AG10803 (cell line): ENCODE measurements around the gene GREM1.

Source experiments
- DNase-seq: peaks from one replicate; pipeline ENCODE4 v3.0.0; 2010; ENCODE audit warnings: low read depth
- H3K4me3 ChIP-seq: 2 replicates; pipeline ENCODE4 v1.5.1; 2011; ENCODE audit warnings: mild to moderate bottlenecking, low read length, control low read depth
- TF ChIP-seq, protein P1 (sequence below): conservative IDR thresholded peaks from 2 replicates; pipeline ENCODE4 v1.5.1; 2011; ENCODE audit warnings: mild to moderate bottlenecking, low read length, control low read depth, inconsistent platforms

GREM1 gene

DNA sequence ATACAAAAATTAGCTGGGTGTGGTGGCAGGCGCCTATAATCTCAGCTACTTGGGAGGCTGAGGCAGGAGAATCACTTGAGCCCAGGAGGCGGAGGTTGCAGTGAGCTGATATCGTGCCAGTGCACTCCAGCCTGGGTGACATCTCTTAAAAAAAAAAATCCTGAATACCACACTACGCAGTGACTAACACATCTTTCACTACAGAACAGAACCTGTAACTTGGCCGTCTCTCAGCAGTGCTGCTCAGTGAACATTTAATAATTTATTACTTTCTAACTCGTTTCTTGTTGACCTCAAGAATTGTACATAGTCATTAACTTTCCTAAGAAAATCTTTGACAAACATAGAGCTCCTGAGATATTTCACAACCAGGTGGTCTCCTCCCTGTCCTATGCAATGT is 3.8 kb downstream of the GREM1 start:
- peak overlapping the region; percentile 94 for H3K4me3 ChIP-seq
- DNase-seq, result peak; percentile 71
- TF ChIP-seq, protein P1, sequence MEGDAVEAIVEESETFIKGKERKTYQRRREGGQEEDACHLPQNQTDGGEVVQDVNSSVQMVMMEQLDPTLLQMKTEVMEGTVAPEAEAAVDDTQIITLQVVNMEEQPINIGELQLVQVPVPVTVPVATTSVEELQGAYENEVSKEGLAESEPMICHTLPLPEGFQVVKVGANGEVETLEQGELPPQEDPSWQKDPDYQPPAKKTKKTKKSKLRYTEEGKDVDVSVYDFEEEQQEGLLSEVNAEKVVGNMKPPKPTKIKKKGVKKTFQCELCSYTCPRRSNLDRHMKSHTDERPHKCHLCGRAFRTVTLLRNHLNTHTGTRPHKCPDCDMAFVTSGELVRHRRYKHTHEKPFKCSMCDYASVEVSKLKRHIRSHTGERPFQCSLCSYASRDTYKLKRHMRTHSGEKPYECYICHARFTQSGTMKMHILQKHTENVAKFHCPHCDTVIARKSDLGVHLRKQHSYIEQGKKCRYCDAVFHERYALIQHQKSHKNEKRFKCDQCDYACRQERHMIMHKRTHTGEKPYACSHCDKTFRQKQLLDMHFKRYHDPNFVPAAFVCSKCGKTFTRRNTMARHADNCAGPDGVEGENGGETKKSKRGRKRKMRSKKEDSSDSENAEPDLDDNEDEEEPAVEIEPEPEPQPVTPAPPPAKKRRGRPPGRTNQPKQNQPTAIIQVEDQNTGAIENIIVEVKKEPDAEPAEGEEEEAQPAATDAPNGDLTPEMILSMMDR, result no peak

DNA sequence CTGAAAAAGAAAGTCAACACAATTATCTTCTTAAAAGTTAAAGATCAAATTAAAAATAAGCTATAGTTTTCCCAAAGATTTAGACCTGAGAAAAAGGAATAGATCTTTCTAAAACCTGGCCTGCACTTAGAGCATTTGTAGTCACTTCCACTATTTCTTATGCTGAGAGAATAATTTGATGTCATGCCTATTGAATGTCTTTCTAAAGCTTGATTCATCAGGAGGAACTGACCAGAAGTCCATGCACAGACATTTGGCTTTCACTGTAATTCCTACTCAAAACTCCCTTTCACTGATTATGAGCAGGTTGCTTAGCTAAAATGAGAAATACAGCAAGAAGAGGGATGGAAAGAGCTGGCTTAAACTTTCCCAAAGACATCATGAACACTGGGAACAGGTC is 4.3 kb downstream of the GREM1 start:
- no peak for DNase-seq
- TF ChIP-seq, protein P1, result no peak
- H3K4me3 ChIP-seq, result peak overlapping the region; percentile 94

DNA sequence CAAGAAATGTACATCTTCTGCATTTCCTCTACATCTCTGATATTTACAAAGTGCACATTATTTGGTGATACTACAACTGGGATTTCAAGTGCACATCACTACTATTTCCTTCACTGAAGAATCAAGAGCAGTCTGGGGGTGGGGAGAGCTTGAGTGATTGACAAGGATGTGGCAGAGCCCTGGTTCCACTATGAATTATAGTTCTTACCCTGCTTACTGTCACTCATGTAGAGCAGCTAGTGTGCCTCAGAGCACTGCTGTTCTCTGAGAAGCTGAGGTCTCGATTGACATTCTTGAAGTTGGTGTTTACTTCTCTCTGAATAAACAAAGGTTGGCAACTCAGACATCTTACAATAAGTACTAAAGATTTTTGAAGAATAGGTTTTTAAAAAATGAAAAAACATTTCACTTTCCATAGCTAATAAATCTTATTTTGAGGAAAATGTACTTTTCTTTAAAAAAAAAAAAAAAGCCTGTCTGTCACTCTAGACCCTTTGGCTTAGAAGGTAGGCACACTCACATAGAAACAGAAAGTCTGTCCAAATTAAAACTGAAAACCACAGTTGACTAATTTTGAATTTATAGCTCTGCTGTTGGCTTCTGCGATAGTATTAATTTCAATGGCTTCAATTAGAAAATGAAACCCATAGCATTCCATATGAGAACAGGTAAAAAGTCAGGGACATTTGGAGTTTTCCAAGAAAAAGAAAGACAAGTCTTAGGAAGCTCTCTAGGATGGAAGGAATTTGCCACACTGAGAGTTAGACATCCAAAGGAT is 5.6 kb downstream of the GREM1 start:
- H3K4me3 ChIP-seq, result peak overlapping the region; percentile 7
- TF ChIP-seq, protein P1, result no peak
- DNase-seq, result no peak

DNA sequence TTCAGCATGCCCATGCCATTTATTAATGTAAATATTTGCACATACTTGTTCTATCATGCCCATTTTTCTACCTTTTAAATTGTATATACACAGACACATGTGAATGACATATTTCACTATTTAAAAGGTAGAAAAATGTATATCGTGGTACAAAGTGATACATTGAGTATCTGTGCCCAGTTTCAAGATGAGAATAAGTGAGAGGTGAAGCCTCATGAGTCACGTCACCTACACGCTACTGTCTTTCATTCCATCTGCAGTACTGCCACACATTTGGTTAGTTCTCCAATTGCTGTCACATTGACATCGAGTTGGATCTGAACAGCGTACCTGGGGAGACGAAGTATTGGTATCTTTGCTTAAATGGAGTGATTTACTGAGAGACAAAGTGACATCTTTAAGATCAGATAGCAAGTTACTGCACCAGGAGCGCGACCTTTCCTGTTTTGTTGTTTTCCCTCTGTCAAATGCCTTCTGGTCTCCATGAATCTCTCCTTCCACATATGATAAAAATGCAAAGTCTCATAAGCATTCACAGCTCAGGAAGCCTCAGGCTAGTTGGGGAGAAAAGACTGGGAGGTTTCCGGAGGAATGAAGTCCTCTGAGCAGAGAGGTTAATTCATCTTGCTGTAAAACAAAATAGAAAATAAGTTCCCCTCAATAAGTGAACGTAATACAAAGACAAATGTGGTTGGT is 12.0 kb downstream of the GREM1 start:
- H3K4me3 ChIP-seq, result no peak overlapping the region
- TF ChIP-seq, protein P1, result no peak
- DNase-seq, result no peak

DNA sequence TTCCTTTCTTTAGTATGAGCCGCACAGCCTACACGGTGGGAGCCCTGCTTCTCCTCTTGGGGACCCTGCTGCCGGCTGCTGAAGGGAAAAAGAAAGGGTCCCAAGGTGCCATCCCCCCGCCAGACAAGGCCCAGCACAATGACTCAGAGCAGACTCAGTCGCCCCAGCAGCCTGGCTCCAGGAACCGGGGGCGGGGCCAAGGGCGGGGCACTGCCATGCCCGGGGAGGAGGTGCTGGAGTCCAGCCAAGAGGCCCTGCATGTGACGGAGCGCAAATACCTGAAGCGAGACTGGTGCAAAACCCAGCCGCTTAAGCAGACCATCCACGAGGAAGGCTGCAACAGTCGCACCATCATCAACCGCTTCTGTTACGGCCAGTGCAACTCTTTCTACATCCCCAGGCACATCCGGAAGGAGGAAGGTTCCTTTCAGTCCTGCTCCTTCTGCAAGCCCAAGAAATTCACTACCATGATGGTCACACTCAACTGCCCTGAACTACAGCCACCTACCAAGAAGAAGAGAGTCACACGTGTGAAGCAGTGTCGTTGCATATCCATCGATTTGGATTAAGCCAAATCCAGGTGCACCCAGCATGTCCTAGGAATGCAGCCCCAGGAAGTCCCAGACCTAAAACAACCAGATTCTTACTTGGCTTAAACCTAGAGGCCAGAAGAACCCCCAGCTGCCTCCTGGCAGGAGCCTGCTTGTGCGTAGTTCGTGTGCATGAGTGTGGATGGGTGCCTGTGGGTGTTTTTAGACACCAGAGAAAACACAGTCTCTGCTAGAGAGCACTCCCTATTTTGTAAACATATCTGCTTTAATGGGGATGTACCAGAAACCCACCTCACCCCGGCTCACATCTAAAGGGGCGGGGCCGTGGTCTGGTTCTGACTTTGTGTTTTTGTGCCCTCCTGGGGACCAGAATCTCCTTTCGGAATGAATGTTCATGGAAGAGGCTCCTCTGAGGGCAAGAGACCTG is 13.2 kb downstream of the GREM1 start:
- TF ChIP-seq, protein P1, result no peak
- no peak for DNase-seq
- H3K4me3 ChIP-seq, result no peak overlapping the region

DNA sequence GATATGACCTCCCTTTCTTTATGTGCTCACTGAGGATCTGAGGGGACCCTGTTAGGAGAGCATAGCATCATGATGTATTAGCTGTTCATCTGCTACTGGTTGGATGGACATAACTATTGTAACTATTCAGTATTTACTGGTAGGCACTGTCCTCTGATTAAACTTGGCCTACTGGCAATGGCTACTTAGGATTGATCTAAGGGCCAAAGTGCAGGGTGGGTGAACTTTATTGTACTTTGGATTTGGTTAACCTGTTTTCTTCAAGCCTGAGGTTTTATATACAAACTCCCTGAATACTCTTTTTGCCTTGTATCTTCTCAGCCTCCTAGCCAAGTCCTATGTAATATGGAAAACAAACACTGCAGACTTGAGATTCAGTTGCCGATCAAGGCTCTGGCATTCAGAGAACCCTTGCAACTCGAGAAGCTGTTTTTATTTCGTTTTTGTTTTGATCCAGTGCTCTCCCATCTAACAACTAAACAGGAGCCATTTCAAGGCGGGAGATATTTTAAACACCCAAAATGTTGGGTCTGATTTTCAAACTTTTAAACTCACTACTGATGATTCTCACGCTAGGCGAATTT is 14.9 kb downstream of the GREM1 start:
- H3K4me3 ChIP-seq, result no peak overlapping the region
- no peak for DNase-seq
- TF ChIP-seq, protein P1, result no peak
